Endothelial cell of umbilical vein (primary cell): ENCODE results near the gene SLC29A3. TPM values are rescaled to one million over a fixed set of nuclear protein-coding genes. Genes with fewer than 3 reads are reported as not detected.
A peak's percentile ranks its signal among the peaks of the same experiment; 100 is the strongest.

ENCODE experiments used
- BruUV-seq: library from RNA; stranded (reverse); fragments of 400-500 nt; replicated peaks from 2 replicates; lab custom pipeline; 2021; lab: Mats Ljungman, UMichigan
- CTCF ChIA-PET: fragments of 300-600, 350-600 bp; sonication (Branson Sonifier 250); formaldehyde crosslinking; loops from one replicate; lab custom pipeline; 2021; ENCODE audit warnings: antibody characterized with exemption, inconsistent platforms; lab: Charles Lee
- POLR2A ChIA-PET: fragments of 300-600, 350-600 bp; sonication (Branson Sonifier 250); formaldehyde crosslinking; loops from one replicate; lab custom pipeline; 2021; ENCODE audit warnings: antibody characterized with exemption, inconsistent platforms; lab: Charles Lee
- DNase-seq: peaks from one replicate; pipeline ENCODE4 v3.0.0-alpha.2; 2011; ENCODE audit warnings: low read depth, low spot score
- FAIRE-seq: peaks from 2 replicates; lab custom pipeline; 2011; peaks lifted over from hg19 to GRCh38; lab: Jason Lieb, UNC
- H2AFZ ChIP-seq: 2 replicates; pipeline ENCODE4 v1.6.0; 2012; ENCODE audit warnings: low read depth, low read length, control low read depth, inconsistent platforms
- H3K27ac ChIP-seq: 2 replicates; pipeline ENCODE4 v1.5.1; 2011; ENCODE audit warnings: low read depth, mild to moderate bottlenecking, control low read depth, low read length, moderate library complexity; ENCODE audit not compliant: insufficient read depth
- H3K27me3 ChIP-seq, 2 experiments: 2 replicates each; pipeline versions ENCODE4 v1.6.0 to v1.6.1; 2011; ENCODE audit warnings: low read length in 2 of 2, mixed read lengths in 1 of 2; ENCODE audit not compliant: control insufficient read depth in 2 of 2, insufficient read depth in 2 of 2
- H3K36me3 ChIP-seq, 2 experiments: 2 replicates in 1 of 2; 3 replicates in 1 of 2; pipeline ENCODE4 v1.5.1; 2011; ENCODE audit warnings: low read length in 2 of 2, mild to moderate bottlenecking in 1 of 2, moderate library complexity in 1 of 2; ENCODE audit not compliant: control insufficient read depth in 2 of 2, insufficient read depth in 2 of 2; ENCODE audit errors: extremely low read depth in 1 of 2
- H3K4me1 ChIP-seq: 3 replicates; pipeline ENCODE4 v1.5.1; 2011; ENCODE audit warnings: mild to moderate bottlenecking, low read length; ENCODE audit not compliant: control insufficient read depth, insufficient read depth; ENCODE audit errors: extremely low read depth
- H3K4me2 ChIP-seq: 2 replicates; pipeline ENCODE4 v1.6.1; 2011; ENCODE audit warnings: low read length, control low read depth, mixed read lengths; ENCODE audit not compliant: insufficient read depth
- H3K4me3 ChIP-seq, 3 experiments: fragments of 200-600 bp in 1 of 3; sonication (generic), shearing (Covaris generic) in 1 of 3; replicated peaks in 1 of 3; 2 replicates each; pipeline ENCODE4 v1.5.1; 2011 to 2016; ENCODE audit warnings: control low read depth in 3 of 3, low read length in 3 of 3, mild to moderate bottlenecking in 2 of 3, inconsistent platforms in 1 of 3, low read depth in 1 of 3, moderate library complexity in 1 of 3; ENCODE audit not compliant: insufficient read depth in 1 of 3
- H3K79me2 ChIP-seq: 2 replicates; pipeline ENCODE4 v1.6.0; 2012; ENCODE audit warnings: low read length, inconsistent platforms; ENCODE audit not compliant: control insufficient read depth, insufficient read depth
- H3K9ac ChIP-seq: replicated peaks from 2 replicates; pipeline ENCODE3; 2011; ENCODE audit warnings: low read length, control low read depth; ENCODE audit not compliant: insufficient read depth; ENCODE audit errors: extremely low read depth
- H3K9me1 ChIP-seq: replicated peaks from 3 replicates; pipeline ENCODE4 v1.6.0; 2011; ENCODE audit warnings: mild to moderate bottlenecking, low read length; ENCODE audit not compliant: control insufficient read depth, insufficient read depth; ENCODE audit errors: extremely low read depth
- H3K9me3 ChIP-seq: replicated peaks from 2 replicates; pipeline ENCODE4 v1.5.1; 2012; ENCODE audit warnings: low read length, inconsistent platforms; ENCODE audit not compliant: control insufficient read depth, insufficient read depth
- H4K20me1 ChIP-seq: replicated peaks from 2 replicates; pipeline ENCODE3; 2011; ENCODE audit warnings: mild to moderate bottlenecking, low read length; ENCODE audit not compliant: control insufficient read depth, insufficient read depth; ENCODE audit errors: extremely low read depth
- EZH2 ChIP-seq: IDR thresholded peaks from 2 replicates; pipeline ENCODE4 v1.6.1; 2012; ENCODE audit warnings: borderline replicate concordance, low read depth, mild to moderate bottlenecking, moderate library complexity, low read length, inconsistent platforms; ENCODE audit not compliant: severe bottlenecking
- FOS ChIP-seq: IDR thresholded peaks from 2 replicates; pipeline ENCODE4 v1.6.1; 2011; ENCODE audit warnings: mild to moderate bottlenecking, low read length, moderate library complexity, borderline replicate concordance; ENCODE audit not compliant: insufficient read depth
- GATA2 ChIP-seq: IDR thresholded peaks from 2 replicates; pipeline ENCODE4 v1.7.0; 2011; ENCODE audit warnings: low read depth, mild to moderate bottlenecking, moderate library complexity, mixed read lengths, low read length; ENCODE audit not compliant: insufficient read length, insufficient read depth
- MYC ChIP-seq: IDR thresholded peaks from one replicate; pipeline ENCODE4 v1.6.1; 2011; ENCODE audit warnings: mild to moderate bottlenecking, low read depth, low read length
- dilution Hi-C: fragments of 300-500 bp; cut with MboI; formaldehyde crosslinking; loops from one replicate; pipeline ENCODE4 v1.15.0; 2019; ENCODE audit warnings: low sequenced_read_pairs; ENCODE audit not compliant: extremely low pct_ligation_motif_present
- intact Hi-C: fragments of 100-400 bp; cut with micrococcal nuclease; formaldehyde crosslinking; loops from one replicate; pipeline ENCODE4 v1.10.0; 2022
- polyA plus RNA-seq, 4 experiments: library from polyadenylated mRNA; depleted of rRNA in 3 of 4; stranded (reverse) in 3 of 4; unstranded in 1 of 4; fragments of >200 nt; gene quantifications; 2 replicates each; pipeline versions ENCODE4 v1.2.1 to v1.2.3, GENCODE V29; 2011 to 2012; ENCODE audit warnings: missing spikeins in 1 of 4
- total RNA-seq: library from RNA; stranded (reverse); gene quantifications from 2 replicates; pipeline ENCODE4 v1.2.3, GENCODE V29; 2021
- TF ChIP-seq, protein P1 (sequence below), 2 donors: IDR thresholded peaks; 1 replicate in 1 of 2; 2 replicates in 1 of 2; pipeline ENCODE4 v1.5.1; 2011; ENCODE audit warnings: low read length in 2 of 2, mild to moderate bottlenecking in 2 of 2, moderate library complexity in 2 of 2, control low read depth in 1 of 2, inconsistent platforms in 1 of 2, low read depth in 1 of 2; ENCODE audit not compliant: insufficient read depth in 1 of 2; ENCODE audit errors: extremely low read depth in 1 of 2
- TF ChIP-seq, protein P2 (sequence below): IDR thresholded peaks from 2 replicates; pipeline ENCODE4 v1.6.1; 2011; ENCODE audit not compliant: insufficient read depth, insufficient read length

Gene SLC29A3
- total and polyA plus RNA-seq, 2 donors (not counting 3 experiments of a cell fraction or from before 2014, with no cell fraction given) = 5.0 to 9.1 TPM

DNA sequence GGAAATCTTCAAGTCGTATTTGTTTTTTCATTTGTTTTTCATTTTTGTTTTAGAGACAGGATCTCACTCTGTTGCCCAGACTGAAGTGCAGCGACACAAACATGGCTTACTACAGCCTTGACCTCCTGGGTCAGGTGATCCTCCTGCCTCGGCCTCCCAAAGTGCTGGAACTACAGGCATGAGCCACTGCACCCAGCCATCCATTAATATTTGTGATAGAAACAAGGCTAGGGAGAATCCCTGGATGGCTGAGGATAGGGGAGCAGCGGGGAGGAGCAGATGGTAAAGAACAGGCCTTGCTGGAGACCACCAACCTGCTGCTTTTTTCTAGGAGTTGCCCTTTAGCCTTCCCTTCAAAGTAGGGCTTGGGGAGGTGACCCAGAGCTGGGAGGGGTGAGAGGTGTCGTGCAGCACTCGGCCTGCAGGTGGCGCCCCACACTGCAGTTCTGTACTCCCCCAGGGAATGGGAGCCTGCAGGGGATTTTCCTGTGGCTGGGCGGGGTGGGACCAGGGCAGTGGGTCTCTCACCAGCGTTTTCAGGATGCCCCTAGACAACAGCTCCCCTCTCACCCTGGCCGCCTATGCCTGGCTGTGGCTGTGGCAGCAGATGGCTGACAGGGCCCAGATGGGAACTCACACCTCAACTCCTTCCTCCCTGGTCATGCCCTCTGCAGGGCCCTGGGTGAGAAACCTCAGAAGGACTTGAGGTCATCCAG, 65.1 kb downstream of the SLC29A3 start:
- H3K4me1 ChIP-seq = no peaks in the 10 kb centered on the region
- no peak overlapping the region for H3K9ac ChIP-seq
- intact Hi-C loops = loop anchor here (1.0 kb wide), 5 partner anchors 186 to 428 kb away; no protein-coding TSS in a partner anchor
- H4K20me1 ChIP-seq = no peaks in the 10 kb centered on the region
- TF ChIP-seq, protein P1, sequence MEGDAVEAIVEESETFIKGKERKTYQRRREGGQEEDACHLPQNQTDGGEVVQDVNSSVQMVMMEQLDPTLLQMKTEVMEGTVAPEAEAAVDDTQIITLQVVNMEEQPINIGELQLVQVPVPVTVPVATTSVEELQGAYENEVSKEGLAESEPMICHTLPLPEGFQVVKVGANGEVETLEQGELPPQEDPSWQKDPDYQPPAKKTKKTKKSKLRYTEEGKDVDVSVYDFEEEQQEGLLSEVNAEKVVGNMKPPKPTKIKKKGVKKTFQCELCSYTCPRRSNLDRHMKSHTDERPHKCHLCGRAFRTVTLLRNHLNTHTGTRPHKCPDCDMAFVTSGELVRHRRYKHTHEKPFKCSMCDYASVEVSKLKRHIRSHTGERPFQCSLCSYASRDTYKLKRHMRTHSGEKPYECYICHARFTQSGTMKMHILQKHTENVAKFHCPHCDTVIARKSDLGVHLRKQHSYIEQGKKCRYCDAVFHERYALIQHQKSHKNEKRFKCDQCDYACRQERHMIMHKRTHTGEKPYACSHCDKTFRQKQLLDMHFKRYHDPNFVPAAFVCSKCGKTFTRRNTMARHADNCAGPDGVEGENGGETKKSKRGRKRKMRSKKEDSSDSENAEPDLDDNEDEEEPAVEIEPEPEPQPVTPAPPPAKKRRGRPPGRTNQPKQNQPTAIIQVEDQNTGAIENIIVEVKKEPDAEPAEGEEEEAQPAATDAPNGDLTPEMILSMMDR (IDR thresholded peaks at IDR 0.05; ENCODE audit: extremely low read depth in 1 of 2, insufficient read depth in 1 of 2, low read depth in 1 of 2, low read length in 2 of 2) = peak; percentile 91 to 98
- TF ChIP-seq GATA2 = no peak
- no peaks in the 10 kb centered on the region for H3K9me1 ChIP-seq
- dilution Hi-C loops = no loop called here
- DNase-seq (peak; percentile 42), FAIRE-seq (peak; percentile 76)
- no peaks in the 10 kb centered on the region for H3K79me2 ChIP-seq
- BruUV-seq = no TSS peak
- POLR2A ChIA-PET = no interaction called here
- CTCF ChIA-PET = interaction anchor here (0.5 to 3.5 kb wide), 29 partner anchors 8 to 512 kb away, joined by 3 to 59 read pairs (median 4); partner anchors contain the start of genes SLC29A3 and VSIR
- no peak overlapping the region for H2AFZ ChIP-seq
- H3K4me2 ChIP-seq = no peak overlapping the region
- no peak overlapping the region for H3K4me3 ChIP-seq
- no peaks in the 10 kb centered on the region for H3K36me3 ChIP-seq
- H3K27me3 ChIP-seq = peaks cover 6 to 8% of the 10 kb centered on the region in 2 experiments
- no peak overlapping the region for H3K27ac ChIP-seq
- no peaks in the 10 kb centered on the region for H3K9me3 ChIP-seq

DNA sequence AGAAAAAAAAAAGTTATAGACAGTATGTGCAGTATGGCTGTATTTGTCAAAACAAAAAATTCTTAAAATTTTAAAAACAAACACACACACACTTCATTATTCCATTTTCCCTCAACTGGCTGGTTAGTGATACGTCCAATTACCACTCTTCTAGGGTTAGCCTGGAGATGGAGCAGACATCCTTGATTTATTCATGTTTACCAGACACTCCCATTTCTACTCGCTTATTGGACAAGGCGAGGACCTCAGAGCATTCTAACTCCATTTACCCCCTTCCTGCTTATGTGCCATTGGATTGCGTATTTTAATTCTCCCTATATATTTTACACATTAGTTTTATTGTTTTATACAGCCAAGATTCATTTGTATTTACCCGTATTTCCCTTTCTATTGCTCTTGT, 69.1 kb downstream of the SLC29A3 start:
- intact Hi-C loops = no loop called here
- H3K27me3 ChIP-seq = peaks cover 17 to 25% of the 10 kb centered on the region in 2 experiments
- POLR2A ChIA-PET = no interaction called here

More for the DNA sequence above, 69.1 kb downstream of the SLC29A3 start:
- CTCF ChIA-PET = no interaction called here
- Histone ChIP-seq H3K27ac (no peak overlapping the region), H2AFZ (no peak overlapping the region), H3K9ac (no peak overlapping the region), H4K20me1 (no peaks in the 10 kb centered on the region), H3K4me1 (no peaks in the 10 kb centered on the region), H3K9me1 (no peaks in the 10 kb centered on the region), H3K79me2 (no peaks in the 10 kb centered on the region), H3K9me3 (no peaks in the 10 kb centered on the region), H3K4me2 (no peak overlapping the region), H3K36me3 (no peaks in the 10 kb centered on the region), H3K4me3 (no peak overlapping the region)
- DNase-seq (no peak), FAIRE-seq (no peak)
- dilution Hi-C loops = no loop called here
- no TSS peak for BruUV-seq
- TF ChIP-seq, protein P2, sequence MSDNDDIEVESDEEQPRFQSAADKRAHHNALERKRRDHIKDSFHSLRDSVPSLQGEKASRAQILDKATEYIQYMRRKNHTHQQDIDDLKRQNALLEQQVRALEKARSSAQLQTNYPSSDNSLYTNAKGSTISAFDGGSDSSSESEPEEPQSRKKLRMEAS = no peak
- TF ChIP-seq MYC (no peak), FOS (no peak), EZH2 (no peak)
